Liver (tissue), 3 donors: ENCODE results near the gene PYGB.

Source experiments
- EGR1 ChIP-seq, 2 donors: IDR thresholded peaks; 2 replicates each; pipeline ENCODE4 v1.6.1; 2016 to 2018; ENCODE audit warnings: antibody characterized with exemption in 2 of 2, low read depth in 2 of 2
- FOXA2 ChIP-seq: IDR thresholded peaks from 2 replicates; pipeline ENCODE4 v1.6.1; 2016; ENCODE audit warnings: antibody characterized with exemption
- HNF4G ChIP-seq: IDR thresholded peaks from 2 replicates; pipeline ENCODE4 v1.6.1; 2016; ENCODE audit warnings: antibody characterized with exemption
- JUND ChIP-seq, 2 donors: IDR thresholded peaks; 2 replicates each; pipeline ENCODE4 v1.6.1; 2016; ENCODE audit warnings: antibody characterized with exemption in 2 of 2
- RAD21 ChIP-seq, 2 donors: IDR thresholded peaks; 2 replicates each; pipeline ENCODE4 v1.6.1; 2016; ENCODE audit warnings: antibody characterized with exemption in 2 of 2, mild to moderate bottlenecking in 2 of 2
- RXRA ChIP-seq, 2 donors: IDR thresholded peaks; 2 replicates each; pipeline ENCODE4 v1.6.1; 2017 to 2018; ENCODE audit warnings: antibody characterized with exemption in 2 of 2, mild to moderate bottlenecking in 1 of 2
- SP1 ChIP-seq: IDR thresholded peaks from 2 replicates; pipeline ENCODE4 v1.6.1; 2018; ENCODE audit warnings: antibody characterized with exemption, mild to moderate bottlenecking
- TAF1 ChIP-seq: conservative IDR thresholded peaks from 2 replicates; pipeline ENCODE4 v1.6.1; 2016; ENCODE audit warnings: antibody characterized with exemption, mild to moderate bottlenecking
- YY1 ChIP-seq: IDR thresholded peaks from 2 replicates; pipeline ENCODE4 v1.6.1; 2016; ENCODE audit warnings: antibody characterized with exemption, mild to moderate bottlenecking
- TF ChIP-seq, protein P1 (sequence below): fragments of 150-350 bp; IDR thresholded peaks from 2 replicates; pipeline ENCODE4 v1.5.1; 2017; ENCODE audit warnings: improper control_type of control experiment, low read depth, low read length; ENCODE audit not compliant: missing input control
- TF ChIP-seq, protein P2 (sequence below): IDR thresholded peaks from 2 replicates; pipeline ENCODE4 v1.6.1; 2016; ENCODE audit warnings: antibody characterized with exemption
- TF ChIP-seq, protein P3 (sequence below): IDR thresholded peaks from 2 replicates; pipeline ENCODE4 v1.6.1; 2016; ENCODE audit warnings: antibody characterized with exemption
- TF ChIP-seq, protein P4 (sequence below): IDR thresholded peaks from 2 replicates; pipeline ENCODE4 v1.6.1; 2016; ENCODE audit warnings: antibody characterized with exemption, mild to moderate bottlenecking
- donor health status: healthy.
- donor health status: healthy.

DNA sequence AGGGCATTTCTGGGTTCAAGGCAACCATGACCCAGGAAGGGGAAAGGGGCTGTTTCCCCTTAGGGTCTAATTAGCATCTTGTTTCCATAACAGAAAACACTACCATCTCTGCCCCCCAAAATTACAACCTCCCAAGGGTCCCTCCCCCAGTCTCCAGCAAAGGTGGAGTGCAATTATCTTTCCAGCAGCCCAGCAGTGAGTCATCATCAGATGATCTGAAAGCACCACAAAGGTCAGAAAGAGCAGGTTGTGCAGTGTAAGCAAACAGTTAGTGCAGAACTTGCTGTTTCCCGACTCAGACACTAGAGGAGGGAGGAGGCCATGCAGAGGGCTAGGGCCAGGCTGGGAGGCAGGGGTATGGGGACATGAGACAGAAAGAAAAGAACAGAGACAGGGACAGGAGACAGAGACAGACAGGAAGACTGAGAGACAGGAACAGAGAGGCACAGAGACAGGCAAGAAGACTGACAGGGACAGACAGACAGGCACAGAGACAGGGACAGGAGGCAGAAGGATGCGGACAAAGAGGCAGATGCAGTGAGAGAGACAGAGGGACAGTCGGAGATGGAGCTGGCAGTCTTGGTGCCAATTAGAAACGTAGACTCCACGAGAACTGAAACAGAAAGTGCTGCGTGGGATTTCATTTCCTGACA lies 62.5 kb downstream of the PYGB start:
- TF ChIP-seq, protein P1, sequence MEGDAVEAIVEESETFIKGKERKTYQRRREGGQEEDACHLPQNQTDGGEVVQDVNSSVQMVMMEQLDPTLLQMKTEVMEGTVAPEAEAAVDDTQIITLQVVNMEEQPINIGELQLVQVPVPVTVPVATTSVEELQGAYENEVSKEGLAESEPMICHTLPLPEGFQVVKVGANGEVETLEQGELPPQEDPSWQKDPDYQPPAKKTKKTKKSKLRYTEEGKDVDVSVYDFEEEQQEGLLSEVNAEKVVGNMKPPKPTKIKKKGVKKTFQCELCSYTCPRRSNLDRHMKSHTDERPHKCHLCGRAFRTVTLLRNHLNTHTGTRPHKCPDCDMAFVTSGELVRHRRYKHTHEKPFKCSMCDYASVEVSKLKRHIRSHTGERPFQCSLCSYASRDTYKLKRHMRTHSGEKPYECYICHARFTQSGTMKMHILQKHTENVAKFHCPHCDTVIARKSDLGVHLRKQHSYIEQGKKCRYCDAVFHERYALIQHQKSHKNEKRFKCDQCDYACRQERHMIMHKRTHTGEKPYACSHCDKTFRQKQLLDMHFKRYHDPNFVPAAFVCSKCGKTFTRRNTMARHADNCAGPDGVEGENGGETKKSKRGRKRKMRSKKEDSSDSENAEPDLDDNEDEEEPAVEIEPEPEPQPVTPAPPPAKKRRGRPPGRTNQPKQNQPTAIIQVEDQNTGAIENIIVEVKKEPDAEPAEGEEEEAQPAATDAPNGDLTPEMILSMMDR, result peak; percentile 57
- TF ChIP-seq SP1, result peak; percentile 63
- TF ChIP-seq, protein P2, sequence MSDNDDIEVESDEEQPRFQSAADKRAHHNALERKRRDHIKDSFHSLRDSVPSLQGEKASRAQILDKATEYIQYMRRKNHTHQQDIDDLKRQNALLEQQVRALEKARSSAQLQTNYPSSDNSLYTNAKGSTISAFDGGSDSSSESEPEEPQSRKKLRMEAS, result no peak
- TF ChIP-seq, protein P3, sequence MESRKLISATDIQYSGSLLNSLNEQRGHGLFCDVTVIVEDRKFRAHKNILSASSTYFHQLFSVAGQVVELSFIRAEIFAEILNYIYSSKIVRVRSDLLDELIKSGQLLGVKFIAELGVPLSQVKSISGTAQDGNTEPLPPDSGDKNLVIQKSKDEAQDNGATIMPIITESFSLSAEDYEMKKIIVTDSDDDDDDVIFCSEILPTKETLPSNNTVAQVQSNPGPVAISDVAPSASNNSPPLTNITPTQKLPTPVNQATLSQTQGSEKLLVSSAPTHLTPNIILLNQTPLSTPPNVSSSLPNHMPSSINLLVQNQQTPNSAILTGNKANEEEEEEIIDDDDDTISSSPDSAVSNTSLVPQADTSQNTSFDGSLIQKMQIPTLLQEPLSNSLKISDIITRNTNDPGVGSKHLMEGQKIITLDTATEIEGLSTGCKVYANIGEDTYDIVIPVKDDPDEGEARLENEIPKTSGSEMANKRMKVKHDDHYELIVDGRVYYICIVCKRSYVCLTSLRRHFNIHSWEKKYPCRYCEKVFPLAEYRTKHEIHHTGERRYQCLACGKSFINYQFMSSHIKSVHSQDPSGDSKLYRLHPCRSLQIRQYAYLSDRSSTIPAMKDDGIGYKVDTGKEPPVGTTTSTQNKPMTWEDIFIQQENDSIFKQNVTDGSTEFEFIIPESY, result no peak
- TF ChIP-seq YY1, result peak; percentile 70
- TF ChIP-seq RAD21 (IDR thresholded peaks at IDR 0.05), result peak; percentile 91 to 92
- TF ChIP-seq RXRA (IDR thresholded peaks at IDR 0.05), result peak; percentile 58 to 89
- TF ChIP-seq JUND (IDR thresholded peaks at IDR 0.05), result peak; percentile 99 to 100
- no peak for TF ChIP-seq FOXA2
- TF ChIP-seq, protein P4, sequence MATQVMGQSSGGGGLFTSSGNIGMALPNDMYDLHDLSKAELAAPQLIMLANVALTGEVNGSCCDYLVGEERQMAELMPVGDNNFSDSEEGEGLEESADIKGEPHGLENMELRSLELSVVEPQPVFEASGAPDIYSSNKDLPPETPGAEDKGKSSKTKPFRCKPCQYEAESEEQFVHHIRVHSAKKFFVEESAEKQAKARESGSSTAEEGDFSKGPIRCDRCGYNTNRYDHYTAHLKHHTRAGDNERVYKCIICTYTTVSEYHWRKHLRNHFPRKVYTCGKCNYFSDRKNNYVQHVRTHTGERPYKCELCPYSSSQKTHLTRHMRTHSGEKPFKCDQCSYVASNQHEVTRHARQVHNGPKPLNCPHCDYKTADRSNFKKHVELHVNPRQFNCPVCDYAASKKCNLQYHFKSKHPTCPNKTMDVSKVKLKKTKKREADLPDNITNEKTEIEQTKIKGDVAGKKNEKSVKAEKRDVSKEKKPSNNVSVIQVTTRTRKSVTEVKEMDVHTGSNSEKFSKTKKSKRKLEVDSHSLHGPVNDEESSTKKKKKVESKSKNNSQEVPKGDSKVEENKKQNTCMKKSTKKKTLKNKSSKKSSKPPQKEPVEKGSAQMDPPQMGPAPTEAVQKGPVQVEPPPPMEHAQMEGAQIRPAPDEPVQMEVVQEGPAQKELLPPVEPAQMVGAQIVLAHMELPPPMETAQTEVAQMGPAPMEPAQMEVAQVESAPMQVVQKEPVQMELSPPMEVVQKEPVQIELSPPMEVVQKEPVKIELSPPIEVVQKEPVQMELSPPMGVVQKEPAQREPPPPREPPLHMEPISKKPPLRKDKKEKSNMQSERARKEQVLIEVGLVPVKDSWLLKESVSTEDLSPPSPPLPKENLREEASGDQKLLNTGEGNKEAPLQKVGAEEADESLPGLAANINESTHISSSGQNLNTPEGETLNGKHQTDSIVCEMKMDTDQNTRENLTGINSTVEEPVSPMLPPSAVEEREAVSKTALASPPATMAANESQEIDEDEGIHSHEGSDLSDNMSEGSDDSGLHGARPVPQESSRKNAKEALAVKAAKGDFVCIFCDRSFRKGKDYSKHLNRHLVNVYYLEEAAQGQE, result no peak
- no peak for TF ChIP-seq EGR1 (IDR thresholded peaks at IDR 0.05; ENCODE audit: low read depth in 2 of 2)
- TF ChIP-seq TAF1, result no peak
- no peak for TF ChIP-seq HNF4G
